ENCODE measurements around the gene RNF213. TPM values are rescaled to one million over a fixed set of nuclear protein-coding genes. Genes with fewer than 3 reads are reported as not detected.

RNF213 gene
- total RNA-seq, 4 donors from 2014 or later = 113 to 174 (median 159) TPM

DNA sequence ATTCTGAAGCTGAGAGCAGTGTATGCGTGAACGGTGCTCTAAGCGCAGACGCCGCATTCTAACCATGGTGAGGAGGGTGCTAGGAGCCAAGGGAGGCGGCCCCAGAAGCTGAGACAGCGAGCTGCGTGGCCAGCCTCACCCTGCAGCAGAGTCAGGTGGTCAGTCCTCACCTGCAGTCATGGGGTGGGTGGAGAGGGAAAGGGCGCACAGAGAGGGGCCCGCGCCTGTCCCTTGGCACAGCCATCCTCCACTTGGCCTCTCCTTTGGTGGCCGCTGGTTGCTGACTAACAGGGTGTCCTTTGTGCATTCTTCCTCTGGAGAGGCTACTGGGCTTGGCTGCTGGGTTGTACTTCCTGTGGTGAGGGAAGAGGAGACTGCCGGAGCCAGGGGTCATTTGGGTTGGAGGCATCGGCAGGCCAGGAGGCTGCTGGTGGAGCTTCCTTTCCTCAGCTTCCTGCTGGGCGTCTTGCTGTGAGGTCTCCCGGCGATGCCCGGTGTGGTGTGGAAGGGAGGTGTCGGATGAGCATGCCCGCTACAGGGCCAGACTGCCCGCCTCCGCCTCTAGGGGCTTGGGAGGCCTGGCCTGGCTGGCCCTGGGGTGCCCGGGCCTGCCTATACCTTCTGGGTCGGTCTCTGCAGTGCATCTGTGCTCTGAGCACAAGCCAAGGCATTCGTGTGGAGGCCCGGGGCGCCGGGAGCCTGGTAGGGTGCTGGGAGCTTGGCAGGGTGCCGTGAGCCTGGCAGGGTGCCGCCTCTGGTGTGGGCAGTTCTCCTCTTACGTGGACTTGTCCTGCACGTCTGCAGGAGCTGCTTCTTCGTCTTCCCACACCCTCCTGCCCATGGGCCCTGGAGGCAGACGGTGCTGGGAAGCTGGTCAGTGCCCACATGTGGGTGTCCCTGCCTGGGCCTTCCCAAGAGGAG is 17.4 kb downstream of the RNF213 start:
- TF ChIP-seq POLR2A (IDR thresholded peaks at IDR 0.05) = no peak
- no peak for TF ChIP-seq POLR2AphosphoS5 (IDR thresholded peaks at IDR 0.05)
- no peak for TF ChIP-seq EP300 (IDR thresholded peaks at IDR 0.05; ENCODE audit: low read depth)
- TF ChIP-seq CTCF (IDR thresholded peaks at IDR 0.05) = no peak
- Histone ChIP-seq H3K27ac (peak overlapping the region in 2 of 4 donors; percentile 23 to 44), H3K27me3 (no peaks in the 10 kb centered on the region), H3K4me1 (peaks cover 0 to 3% (median 1%) of the 10 kb centered on the region in 4 donors), H3K4me3 (no peak overlapping the region), H3K9me3 (no peaks in the 10 kb centered on the region), H3K36me3 (peaks cover 0 to 15% (median 0%) of the 10 kb centered on the region in 4 donors)
- in situ Hi-C loops (cut with MboI; ENCODE audit: low pct_ligation_motif_present in 1 of 4, low pct_unique_long_range_greater_than_20kb in 1 of 4, low sequenced_read_pairs in 3 of 4) (no loop called here), intact Hi-C loops (cut with DNase I; ENCODE audit: low total_unique reads) (no loop called here)
- no peak for DNase-seq
- WGBS, 2 donors (ENCODE audit: low coverage in 1 of 2) = 89 to 91% methylated on average over 10 to 32 of the region's 34 CpGs

- intact Hi-C loops (cut with DNase I; ENCODE audit: low total_unique reads) = no loop called here
- H3K27ac ChIP-seq = no peak overlapping the region
- WGBS, 2 donors (ENCODE audit: low coverage in 1 of 2) = 75% methylated on average over 14 of the region's 14 CpGs; no CpG with 5 or more reads in 1 of the 2 donors
- no peak for DNase-seq
- in situ Hi-C loops (cut with MboI; ENCODE audit: low pct_ligation_motif_present in 1 of 4, low pct_unique_long_range_greater_than_20kb in 1 of 4, low sequenced_read_pairs in 3 of 4) = no loop called here
- TF ChIP-seq CTCF (IDR thresholded peaks at IDR 0.05) (no peak), EP300 (IDR thresholded peaks at IDR 0.05; ENCODE audit: low read depth) (no peak), POLR2A (IDR thresholded peaks at IDR 0.05) (no peak), POLR2AphosphoS5 (IDR thresholded peaks at IDR 0.05) (no peak)
- no peaks in the 10 kb centered on the region for H3K9me3 ChIP-seq
- H3K36me3 ChIP-seq = peaks cover 0 to 15% (median 0%) of the 10 kb centered on the region in 4 donors
- H3K4me1 ChIP-seq = peaks cover 0 to 3% (median 1%) of the 10 kb centered on the region in 4 donors
- H3K4me3 ChIP-seq = no peak overlapping the region
- H3K27me3 ChIP-seq = no peaks in the 10 kb centered on the region
Observed at GRCh38 chr17:80279895-80280294, 19.2 kb downstream of the RNF213 start.

GRCh38 chr17:80281516-80281915 is 20.9 kb downstream of the RNF213 start:
- Histone ChIP-seq H3K27ac (no peak overlapping the region), H3K4me3 (no peak overlapping the region), H3K9me3 (no peaks in the 10 kb centered on the region), H3K4me1 (peaks cover 0 to 3% (median 1%) of the 10 kb centered on the region in 4 donors), H3K27me3 (no peaks in the 10 kb centered on the region), H3K36me3 (peaks cover 0 to 13% (median 0%) of the 10 kb centered on the region in 4 donors)
- WGBS, 2 donors (ENCODE audit: low coverage in 1 of 2) = 88 to 98% methylated on average over 7 to 10 of the region's 10 CpGs
- intact Hi-C loops (cut with DNase I; ENCODE audit: low total_unique reads) = no loop called here
- TF ChIP-seq POLR2AphosphoS5 (IDR thresholded peaks at IDR 0.05) = no peak
- TF ChIP-seq CTCF (IDR thresholded peaks at IDR 0.05) = no peak
- no peak for TF ChIP-seq EP300 (IDR thresholded peaks at IDR 0.05; ENCODE audit: low read depth)
- no peak for TF ChIP-seq POLR2A (IDR thresholded peaks at IDR 0.05)
- in situ Hi-C loops (cut with MboI; ENCODE audit: low pct_ligation_motif_present in 1 of 4, low pct_unique_long_range_greater_than_20kb in 1 of 4, low sequenced_read_pairs in 3 of 4) = no loop called here
- no peak for DNase-seq

- DNase-seq = no peak
- H3K27ac ChIP-seq = no peak overlapping the region
- 84 to 94% methylated on average over 5 to 19 of the region's 19 CpGs for WGBS, 2 donors (ENCODE audit: low coverage in 1 of 2)
- H3K36me3 ChIP-seq = peaks cover 0 to 7% (median 3%) of the 10 kb centered on the region in 4 donors
- no peak for TF ChIP-seq CTCF (IDR thresholded peaks at IDR 0.05)
- TF ChIP-seq POLR2A (IDR thresholded peaks at IDR 0.05) = no peak
- TF ChIP-seq EP300 (IDR thresholded peaks at IDR 0.05; ENCODE audit: low read depth) = no peak
- no peak for TF ChIP-seq POLR2AphosphoS5 (IDR thresholded peaks at IDR 0.05)
- peaks cover 0 to 3% (median 0%) of the 10 kb centered on the region in 4 donors for H3K4me1 ChIP-seq
- intact Hi-C loops (cut with DNase I; ENCODE audit: low total_unique reads) = no loop called here
- no peaks in the 10 kb centered on the region for H3K9me3 ChIP-seq
- no peaks in the 10 kb centered on the region for H3K27me3 ChIP-seq
- in situ Hi-C loops (cut with MboI; ENCODE audit: low pct_ligation_motif_present in 1 of 4, low pct_unique_long_range_greater_than_20kb in 1 of 4, low sequenced_read_pairs in 3 of 4) = no loop called here
- H3K4me3 ChIP-seq = no peak overlapping the region
Observed at GRCh38 chr17:80283116-80283852, 22.6 kb downstream of the RNF213 start.
